Activated CD4-positive, alpha-beta T cell treated with anti-CD3 and anti-CD28 coated beads, Interleukin-2, amount 10 ng/mL, durations not matched to agents 7 days and 5 days (primary cell): ENCODE measurements around the gene WWC2. TPM values are rescaled to one million over a fixed set of nuclear protein-coding genes. Genes with fewer than 3 reads are reported as not detected.

ENCODE experiments used
- CTCF ChIA-PET: fragments of 350-600 bp; sonication (Branson Sonifier 250); formaldehyde crosslinking; loops from one replicate; lab custom pipeline; 2021; ENCODE audit warnings: antibody characterized with exemption; lab: Charles Lee
- POLR2A ChIA-PET: fragments of 350-600 bp; sonication (Branson Sonifier 250); formaldehyde crosslinking; loops from one replicate; lab custom pipeline; 2021; ENCODE audit warnings: antibody characterized with exemption; lab: Charles Lee
- DNase-seq: peaks from one replicate; pipeline ENCODE4 v3.0.0-alpha.2; 2020
- H3K27ac Mint-ChIP-seq: one replicate; pipeline ENCODE4 v1.8.0; 2021; ENCODE audit warnings: mild to moderate bottlenecking, moderate library complexity, mixed read lengths
- H3K27me3 Mint-ChIP-seq: one replicate; pipeline ENCODE4 v1.8.0; 2021; ENCODE audit warnings: mixed read lengths
- H3K36me3 Mint-ChIP-seq: one replicate; pipeline ENCODE4 v1.8.0; 2021; ENCODE audit warnings: low read depth, mixed read lengths
- H3K4me1 Mint-ChIP-seq: one replicate; pipeline ENCODE4 v1.8.0; 2021; ENCODE audit warnings: mixed read lengths
- H3K4me3 Mint-ChIP-seq: one replicate; pipeline ENCODE4 v1.8.0; 2021; ENCODE audit warnings: mild to moderate bottlenecking, moderate library complexity, mixed read lengths
- H3K9me3 Mint-ChIP-seq: one replicate; pipeline ENCODE4 v1.8.0; 2021; ENCODE audit warnings: mixed read lengths
- total RNA-seq, 2 experiments: library from RNA; stranded (reverse); gene quantifications; one replicate each; pipeline ENCODE4 v1.2.3, GENCODE V29; 2021

Gene WWC2
- total RNA-seq, 2 experiments from 2014 or later = 0.25 to 0.52 TPM

GRCh38 chr4:183287309-183287659 lies 188.2 kb downstream of the WWC2 start:
- no peaks in the 10 kb centered on the region for H3K36me3 Mint-ChIP-seq
- ChIA-PET CTCF (no interaction called here), POLR2A (no interaction called here)
- H3K9me3 Mint-ChIP-seq = no peaks in the 10 kb centered on the region
- no peak for DNase-seq
- H3K4me3 Mint-ChIP-seq = no peak overlapping the region
- H3K4me1 Mint-ChIP-seq = no peaks in the 10 kb centered on the region
- H3K27ac Mint-ChIP-seq = no peak overlapping the region
- no peaks in the 10 kb centered on the region for H3K27me3 Mint-ChIP-seq

- H3K9me3 Mint-ChIP-seq = no peaks in the 10 kb centered on the region
- no peak overlapping the region for H3K4me3 Mint-ChIP-seq
- no peaks in the 10 kb centered on the region for H3K36me3 Mint-ChIP-seq
- no peaks in the 10 kb centered on the region for H3K27me3 Mint-ChIP-seq
- DNase-seq = no peak
- CTCF ChIA-PET = no interaction called here
- no peak overlapping the region for H3K27ac Mint-ChIP-seq
- POLR2A ChIA-PET = no interaction called here
- H3K4me1 Mint-ChIP-seq = no peaks in the 10 kb centered on the region
These were observed 188.6 kb downstream of the WWC2 start for GRCh38 chr4:183287677-183288076.

GRCh38 chr4:183288955-183289354 lies 189.9 kb downstream of the WWC2 start:
- POLR2A ChIA-PET = interaction anchor here (0.6 kb wide), 1 partner anchor 35 kb away, joined by 3 read pairs; no protein-coding TSS in a partner anchor
- Mint-ChIP-seq H3K27me3 (no peaks in the 10 kb centered on the region), H3K27ac (no peak overlapping the region), H3K4me1 (no peaks in the 10 kb centered on the region), H3K9me3 (no peaks in the 10 kb centered on the region), H3K4me3 (no peak overlapping the region), H3K36me3 (no peaks in the 10 kb centered on the region)
- DNase-seq = no peak
- CTCF ChIA-PET = no interaction called here

GRCh38 chr4:183289688-183290087 lies 190.6 kb downstream of the WWC2 start:
- no peaks in the 10 kb centered on the region for H3K36me3 Mint-ChIP-seq
- H3K4me1 Mint-ChIP-seq = no peaks in the 10 kb centered on the region
- ChIA-PET CTCF (no interaction called here), POLR2A (no interaction called here)
- H3K4me3 Mint-ChIP-seq = no peak overlapping the region
- no peak for DNase-seq
- H3K27me3 Mint-ChIP-seq = no peaks in the 10 kb centered on the region
- no peak overlapping the region for H3K27ac Mint-ChIP-seq
- H3K9me3 Mint-ChIP-seq = no peaks in the 10 kb centered on the region

GRCh38 chr4:183291070-183291469 lies 192.0 kb downstream of the WWC2 start:
- no peak overlapping the region for H3K4me3 Mint-ChIP-seq
- H3K27ac Mint-ChIP-seq = no peak overlapping the region
- no peak for DNase-seq
- POLR2A ChIA-PET = no interaction called here
- H3K9me3 Mint-ChIP-seq = no peaks in the 10 kb centered on the region
- no peaks in the 10 kb centered on the region for H3K27me3 Mint-ChIP-seq
- no peaks in the 10 kb centered on the region for H3K36me3 Mint-ChIP-seq
- CTCF ChIA-PET = interaction anchor here (0.6 kb wide), 1 partner anchor 1069 kb away, joined by 5 read pairs; no protein-coding TSS in a partner anchor
- no peaks in the 10 kb centered on the region for H3K4me1 Mint-ChIP-seq

DNA sequence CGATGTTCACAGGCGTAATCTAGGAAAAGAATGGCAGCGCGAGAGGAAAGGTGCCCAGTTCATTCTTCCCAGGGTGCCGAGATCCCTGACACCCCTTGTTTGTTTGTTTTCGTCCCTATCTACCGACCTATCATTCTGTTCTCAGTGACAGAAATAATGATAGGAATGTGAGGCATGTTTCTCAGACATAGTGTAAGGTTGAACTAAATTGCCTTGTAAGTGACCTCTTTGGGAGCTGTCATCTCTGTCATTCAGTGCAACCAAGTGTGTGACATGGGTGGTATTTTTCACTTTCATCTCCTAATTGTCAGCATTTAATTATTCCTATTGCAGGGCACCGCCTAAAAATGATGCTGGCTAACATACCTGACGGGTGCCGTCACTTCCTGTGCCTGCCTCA lies 196.7 kb downstream of the WWC2 start:
- ChIA-PET POLR2A (no interaction called here), CTCF (no interaction called here)
- H3K27ac Mint-ChIP-seq = no peak overlapping the region
- no peaks in the 10 kb centered on the region for H3K27me3 Mint-ChIP-seq
- H3K9me3 Mint-ChIP-seq = no peaks in the 10 kb centered on the region
- H3K4me3 Mint-ChIP-seq = no peak overlapping the region
- no peaks in the 10 kb centered on the region for H3K4me1 Mint-ChIP-seq
- no peak for DNase-seq
- H3K36me3 Mint-ChIP-seq = no peaks in the 10 kb centered on the region

DNA sequence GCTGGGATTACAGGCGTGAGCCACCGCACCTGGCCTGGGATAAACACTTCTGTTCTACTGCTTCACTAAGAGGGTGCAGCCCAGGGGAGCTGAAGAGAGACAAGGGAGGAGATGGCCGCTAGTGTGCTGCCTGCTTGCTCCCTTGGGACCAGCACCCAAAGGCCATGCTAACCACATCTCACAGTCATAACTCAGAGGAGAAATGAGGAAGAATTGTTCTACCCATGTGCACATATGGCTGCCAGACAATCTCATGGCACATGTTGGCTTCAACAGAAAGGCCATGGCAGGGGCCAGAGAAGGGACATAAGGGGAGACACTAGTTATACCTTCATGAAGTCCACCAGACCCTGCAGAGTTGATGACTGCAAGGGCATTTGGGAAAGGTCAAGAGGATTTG lies 198.6 kb downstream of the WWC2 start:
- no peak for DNase-seq
- no peaks in the 10 kb centered on the region for H3K9me3 Mint-ChIP-seq
- no peak overlapping the region for H3K27ac Mint-ChIP-seq
- H3K27me3 Mint-ChIP-seq = no peaks in the 10 kb centered on the region
- H3K4me3 Mint-ChIP-seq = no peak overlapping the region
- no peaks in the 10 kb centered on the region for H3K36me3 Mint-ChIP-seq
- ChIA-PET POLR2A (no interaction called here), CTCF (interaction anchor here (0.6 kb wide), 2 partner anchors 99 to 1287 kb away, joined by 3 read pairs; no protein-coding TSS in a partner anchor)
- H3K4me1 Mint-ChIP-seq = no peaks in the 10 kb centered on the region

DNA sequence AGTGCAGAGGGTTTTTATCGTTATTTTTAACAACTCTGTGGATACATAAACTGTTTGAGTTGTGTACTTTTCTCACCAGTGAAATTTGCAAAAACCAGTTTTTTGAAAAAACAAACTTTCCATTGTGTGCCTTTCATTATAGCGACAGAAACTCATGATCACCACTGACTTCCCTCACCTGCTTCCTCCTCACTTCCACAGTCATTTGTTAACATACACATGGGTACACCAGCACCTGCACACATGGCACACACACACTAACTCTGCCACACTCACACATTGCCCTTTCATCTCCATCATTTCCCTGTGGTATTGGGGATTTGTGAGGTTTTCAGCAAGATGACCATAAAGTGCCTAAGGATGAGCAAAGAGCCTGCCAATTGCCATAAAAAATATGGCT lies 200.4 kb downstream of the WWC2 start:
- Mint-ChIP-seq H3K36me3 (no peaks in the 10 kb centered on the region), H3K9me3 (no peaks in the 10 kb centered on the region), H3K27ac (no peak overlapping the region), H3K4me1 (no peaks in the 10 kb centered on the region), H3K4me3 (no peak overlapping the region), H3K27me3 (no peaks in the 10 kb centered on the region)
- DNase-seq = no peak
- ChIA-PET POLR2A (no interaction called here), CTCF (no interaction called here)

DNA sequence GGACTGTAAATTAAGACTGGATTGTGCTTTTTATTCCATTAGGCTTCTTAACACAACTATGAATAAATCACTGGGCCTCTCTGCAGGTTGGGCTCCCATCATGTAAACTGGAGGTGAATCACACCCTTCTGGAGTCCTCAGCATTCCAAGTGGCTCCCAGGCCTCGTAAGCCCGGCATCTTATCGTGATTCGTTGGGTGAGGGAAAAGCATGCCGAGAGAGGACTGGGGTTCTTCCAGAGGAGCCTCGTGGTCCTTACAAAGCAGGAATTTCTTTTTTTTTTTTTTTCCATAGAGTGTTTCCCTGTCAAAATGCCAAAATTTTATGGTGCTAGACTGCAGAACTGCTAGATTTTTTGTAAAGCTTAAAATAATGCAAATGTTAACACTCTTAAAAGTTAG lies 201.0 kb downstream of the WWC2 start:
- H3K9me3 Mint-ChIP-seq = no peaks in the 10 kb centered on the region
- H3K36me3 Mint-ChIP-seq = no peaks in the 10 kb centered on the region
- H3K27me3 Mint-ChIP-seq = no peaks in the 10 kb centered on the region
- POLR2A ChIA-PET = no interaction called here
- H3K27ac Mint-ChIP-seq = no peak overlapping the region
- no peak for DNase-seq
- H3K4me3 Mint-ChIP-seq = no peak overlapping the region
- CTCF ChIA-PET = no interaction called here
- H3K4me1 Mint-ChIP-seq = no peaks in the 10 kb centered on the region

DNA sequence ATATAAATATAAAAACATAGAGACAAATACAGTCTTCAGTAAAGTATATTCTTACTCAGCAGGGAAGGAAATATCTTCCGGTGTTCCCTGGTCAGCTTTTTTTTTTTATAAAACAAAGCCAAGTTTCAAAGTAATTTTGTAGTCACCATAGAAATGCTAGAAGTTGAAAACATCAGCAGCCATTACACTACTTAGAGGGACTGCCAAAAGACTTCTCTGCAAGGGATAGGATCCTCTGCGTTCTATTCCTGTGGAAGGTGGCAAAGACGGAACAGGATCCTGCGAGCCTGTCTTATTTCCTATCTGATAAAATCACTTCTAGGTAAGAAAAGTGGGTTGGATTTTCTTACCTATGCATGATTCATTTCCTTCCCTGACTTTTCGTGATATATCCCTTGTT lies 201.6 kb downstream of the WWC2 start:
- no peaks in the 10 kb centered on the region for H3K27me3 Mint-ChIP-seq
- DNase-seq = no peak
- H3K27ac Mint-ChIP-seq = no peak overlapping the region
- H3K36me3 Mint-ChIP-seq = no peaks in the 10 kb centered on the region
- POLR2A ChIA-PET = interaction anchor here (0.6 kb wide), 1 partner anchor 447 kb away, joined by 4 read pairs; no protein-coding TSS in a partner anchor
- no peaks in the 10 kb centered on the region for H3K9me3 Mint-ChIP-seq
- no peaks in the 10 kb centered on the region for H3K4me1 Mint-ChIP-seq
- CTCF ChIA-PET = no interaction called here
- no peak overlapping the region for H3K4me3 Mint-ChIP-seq

DNA sequence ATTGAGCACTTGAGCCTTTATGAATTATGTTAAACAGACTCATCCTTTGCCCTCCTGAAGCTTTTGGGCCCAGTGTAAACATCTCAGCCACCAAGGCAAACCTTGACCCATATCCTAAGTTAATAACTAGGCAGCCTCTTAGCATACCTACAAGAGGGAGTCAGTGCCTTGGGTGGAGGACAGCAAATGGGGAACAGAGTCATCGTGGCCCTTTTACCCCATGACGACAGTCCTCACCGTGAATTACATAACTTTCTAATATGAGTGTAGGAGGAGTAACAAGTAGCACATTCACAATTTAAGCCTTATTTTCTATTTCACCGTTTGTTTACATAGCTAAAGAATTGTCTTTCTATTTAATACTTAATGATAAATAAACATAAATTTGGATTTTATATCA lies 204.2 kb downstream of the WWC2 start:
- no peaks in the 10 kb centered on the region for H3K36me3 Mint-ChIP-seq
- no peaks in the 10 kb centered on the region for H3K9me3 Mint-ChIP-seq
- H3K27me3 Mint-ChIP-seq = peaks cover 1% of the 10 kb centered on the region
- H3K4me3 Mint-ChIP-seq = no peak overlapping the region
- POLR2A ChIA-PET = no interaction called here
- DNase-seq = no peak
- CTCF ChIA-PET = interaction anchor here (1.0 kb wide), 1 partner anchor 95 kb away, joined by 3 read pairs; no protein-coding TSS in a partner anchor
- H3K27ac Mint-ChIP-seq = no peak overlapping the region
- H3K4me1 Mint-ChIP-seq = no peaks in the 10 kb centered on the region

DNA sequence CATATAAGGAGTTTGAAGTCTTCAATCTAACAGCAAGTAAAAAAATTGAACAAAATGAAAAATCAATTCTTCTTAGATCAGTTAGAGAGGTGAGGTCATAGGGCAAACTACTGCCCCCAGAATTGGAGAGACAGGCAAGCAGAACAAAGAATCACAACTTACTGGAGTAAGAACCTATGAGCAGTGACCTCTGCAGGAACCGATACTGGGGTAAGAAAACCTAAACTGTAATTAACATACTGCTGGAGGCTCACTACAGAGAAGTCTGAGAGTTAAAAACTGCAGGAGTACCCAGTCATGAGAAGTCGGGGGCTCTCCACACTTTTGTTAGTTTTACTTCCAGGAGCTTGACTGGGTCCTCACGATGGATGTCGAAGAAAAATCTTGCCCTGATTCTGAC lies 205.0 kb downstream of the WWC2 start:
- Mint-ChIP-seq H3K4me3 (no peak overlapping the region), H3K27ac (no peak overlapping the region), H3K4me1 (no peaks in the 10 kb centered on the region), H3K27me3 (peaks cover 2% of the 10 kb centered on the region), H3K9me3 (no peaks in the 10 kb centered on the region), H3K36me3 (no peaks in the 10 kb centered on the region)
- ChIA-PET POLR2A (no interaction called here), CTCF (no interaction called here)
- no peak for DNase-seq

GRCh38 chr4:183304538-183304937 lies 205.5 kb downstream of the WWC2 start:
- CTCF ChIA-PET = no interaction called here
- Mint-ChIP-seq H3K9me3 (no peaks in the 10 kb centered on the region), H3K27ac (no peak overlapping the region), H3K36me3 (no peaks in the 10 kb centered on the region), H3K27me3 (peaks cover 2% of the 10 kb centered on the region), H3K4me3 (no peak overlapping the region), H3K4me1 (no peaks in the 10 kb centered on the region)
- POLR2A ChIA-PET = no interaction called here
- no peak for DNase-seq

DNA sequence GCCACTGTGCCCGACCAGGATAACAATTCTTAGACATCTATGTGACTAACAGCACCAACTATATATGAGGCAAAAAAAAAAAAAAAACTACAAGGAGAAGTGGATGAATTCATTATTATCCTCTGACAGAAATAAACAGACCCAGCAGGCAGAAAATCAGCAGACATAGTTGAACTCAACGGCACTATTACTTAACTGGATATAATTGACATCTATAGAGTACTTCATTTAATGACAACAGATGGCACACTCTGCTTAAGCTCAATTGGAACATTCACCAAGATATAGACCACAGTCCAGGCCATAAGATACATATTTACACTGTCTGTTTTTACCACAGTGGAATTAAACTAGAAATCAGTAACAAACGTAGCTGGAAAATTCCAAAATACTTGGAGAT lies 207.8 kb downstream of the WWC2 start:
- Mint-ChIP-seq H3K27me3 (peaks cover 2% of the 10 kb centered on the region), H3K4me3 (no peak overlapping the region), H3K9me3 (no peaks in the 10 kb centered on the region), H3K27ac (no peak overlapping the region), H3K36me3 (no peaks in the 10 kb centered on the region), H3K4me1 (no peaks in the 10 kb centered on the region)
- DNase-seq = no peak
- POLR2A ChIA-PET = no interaction called here
- CTCF ChIA-PET = interaction anchor here (0.6 to 0.7 kb wide), 2 partner anchors 54 to 370 kb away, joined by 3 to 4 read pairs; no protein-coding TSS in a partner anchor
